ENCODE results near the gene HTATIP2. TPM values are rescaled to one million over a fixed set of nuclear protein-coding genes. Genes with fewer than 3 reads are reported as not detected.

Gene HTATIP2
- total RNA-seq, 6 experiments from 2014 or later: 63.0 to 152 (median 83.3) TPM

DNA sequence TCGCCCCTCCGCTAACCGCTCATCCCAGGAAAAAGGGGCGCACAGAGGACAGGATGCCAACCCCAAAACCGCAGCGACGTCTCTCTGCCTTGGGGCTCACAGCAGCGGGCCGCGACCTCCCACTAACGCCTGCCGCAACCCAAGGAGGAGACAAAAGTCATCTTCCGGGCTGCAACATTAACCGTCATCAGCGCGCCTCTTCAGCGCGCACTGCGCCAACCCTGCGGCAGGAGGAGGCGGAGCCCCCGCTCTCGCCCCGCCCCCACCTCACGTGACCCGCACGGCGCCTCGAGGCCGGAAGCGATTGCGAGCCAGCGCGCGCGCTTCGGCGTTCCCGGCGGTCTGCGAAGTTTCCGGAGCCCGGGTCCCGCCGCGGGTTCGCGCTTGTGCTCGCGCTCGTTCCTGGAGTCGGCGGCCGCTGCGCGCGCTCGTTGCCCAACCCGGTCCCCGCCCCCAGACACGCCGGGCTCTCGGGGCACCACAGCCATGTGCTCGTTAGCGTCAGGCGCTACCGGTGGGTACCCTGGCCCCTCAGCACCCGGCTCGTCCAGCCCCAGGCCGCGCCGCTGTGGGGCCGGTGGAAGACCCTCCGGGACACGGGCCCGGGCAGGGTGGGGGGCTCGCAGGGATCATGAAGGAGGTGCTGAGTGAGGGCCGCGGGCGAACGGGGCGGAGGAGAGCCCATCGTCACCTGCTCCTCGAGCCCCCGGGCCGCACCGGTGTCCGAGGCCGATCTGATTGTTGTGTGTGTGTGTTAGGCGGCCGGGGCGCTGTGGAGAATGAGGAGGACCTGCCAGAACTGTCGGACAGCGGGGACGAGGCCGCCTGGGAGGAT lies 24.0 kb downstream of the HTATIP2 start, which contains the start of gene PRMT3:
TSS of gene PRMT3 (plus strand) at position 456 of the 835 bp plus-strand sequence. CDS start at position 487, 31 bp downstream.
- Histone ChIP-seq H3K27me3 (no peaks in the 10 kb centered on the region), H3K9me3 (no peaks in the 10 kb centered on the region), H3K4me1 (peaks cover 0 to 10% (median 3%) of the 10 kb centered on the region in 4 donors), H3K27ac (peak within 1 kb of the TSS; percentile 75 to 90 (median 81)), H3K36me3 (peaks cover 0 to 19% (median 3%) of the 10 kb centered on the region in 4 donors), H3K4me3 (peak within 1 kb of the TSS; percentile 87 to 97 (median 89))
- intact Hi-C loops (cut with DNase I): loop anchor here (10.0 kb wide), 1 partner anchor 217 kb away; no protein-coding TSS in a partner anchor
- peak; percentile 86 for TF ChIP-seq POLR2A (IDR thresholded peaks at IDR 0.05)
- TF ChIP-seq, protein P1, sequence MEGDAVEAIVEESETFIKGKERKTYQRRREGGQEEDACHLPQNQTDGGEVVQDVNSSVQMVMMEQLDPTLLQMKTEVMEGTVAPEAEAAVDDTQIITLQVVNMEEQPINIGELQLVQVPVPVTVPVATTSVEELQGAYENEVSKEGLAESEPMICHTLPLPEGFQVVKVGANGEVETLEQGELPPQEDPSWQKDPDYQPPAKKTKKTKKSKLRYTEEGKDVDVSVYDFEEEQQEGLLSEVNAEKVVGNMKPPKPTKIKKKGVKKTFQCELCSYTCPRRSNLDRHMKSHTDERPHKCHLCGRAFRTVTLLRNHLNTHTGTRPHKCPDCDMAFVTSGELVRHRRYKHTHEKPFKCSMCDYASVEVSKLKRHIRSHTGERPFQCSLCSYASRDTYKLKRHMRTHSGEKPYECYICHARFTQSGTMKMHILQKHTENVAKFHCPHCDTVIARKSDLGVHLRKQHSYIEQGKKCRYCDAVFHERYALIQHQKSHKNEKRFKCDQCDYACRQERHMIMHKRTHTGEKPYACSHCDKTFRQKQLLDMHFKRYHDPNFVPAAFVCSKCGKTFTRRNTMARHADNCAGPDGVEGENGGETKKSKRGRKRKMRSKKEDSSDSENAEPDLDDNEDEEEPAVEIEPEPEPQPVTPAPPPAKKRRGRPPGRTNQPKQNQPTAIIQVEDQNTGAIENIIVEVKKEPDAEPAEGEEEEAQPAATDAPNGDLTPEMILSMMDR (IDR thresholded peaks at IDR 0.05): peak in 3 of 4 donors; percentile 14 to 99 (median 93)
- DNase-seq (peak; percentile 97 to 98 (median 97)), ATAC-seq (peak; percentile 97)
- 0% methylated on average over 10 of the region's 96 CpGs for WGBS (ENCODE audit: insufficient coverage, low coverage, low lambda C conversion rate, missing lambda C conversion rate)

DNA sequence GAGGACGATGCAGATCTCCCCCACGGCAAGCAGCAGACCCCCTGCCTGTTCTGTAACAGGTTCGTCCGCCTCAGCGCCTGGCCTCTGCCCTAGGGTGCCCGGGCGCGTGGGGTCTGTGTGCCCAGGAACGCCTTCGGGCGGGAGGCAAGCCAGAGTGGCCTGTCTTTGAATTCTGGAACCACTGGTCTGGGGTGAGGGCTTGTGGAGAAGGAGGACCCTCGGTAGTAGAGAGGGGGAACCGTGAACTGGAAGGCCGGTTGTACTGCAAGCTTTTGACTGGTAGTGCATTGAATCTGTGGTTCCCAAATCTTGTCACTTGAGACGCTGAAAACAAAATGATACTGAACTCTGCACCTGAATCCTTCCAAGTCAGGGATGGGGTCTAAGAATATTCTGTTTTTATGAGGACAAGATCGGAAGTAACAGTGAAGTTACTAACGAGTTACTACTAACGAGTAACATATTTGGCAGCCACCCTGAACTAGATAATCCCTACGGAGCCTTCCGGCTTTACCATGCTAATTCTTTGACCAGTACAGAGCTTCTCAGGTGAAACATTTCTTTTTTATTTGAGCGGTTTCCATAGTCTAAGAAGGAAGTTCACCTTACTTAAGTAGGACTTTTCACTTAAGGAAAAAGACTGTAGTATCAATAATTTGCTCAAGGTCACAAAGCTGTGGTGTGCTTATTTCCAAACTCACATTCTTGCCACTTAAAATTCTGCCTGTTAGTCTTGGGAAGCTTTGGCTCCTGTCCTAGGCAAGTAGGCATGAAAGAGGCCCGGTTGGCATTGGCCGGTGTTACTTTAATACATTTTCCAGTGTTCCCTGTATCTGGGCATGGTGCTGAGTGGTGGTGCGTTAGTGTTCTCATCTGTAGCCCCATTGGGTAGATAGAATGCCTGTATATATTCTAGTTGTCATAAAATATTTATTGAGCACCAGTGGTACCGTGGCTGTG lies 24.9 kb downstream of the HTATIP2 start:
- no peak for TF ChIP-seq POLR2A (IDR thresholded peaks at IDR 0.05)
- TF ChIP-seq, protein P1 (IDR thresholded peaks at IDR 0.05): no peak
- ATAC-seq (no peak), DNase-seq (no peak)
- intact Hi-C loops (cut with DNase I): loop anchor here (10.0 kb wide), 1 partner anchor 216 kb away; no protein-coding TSS in a partner anchor
- Histone ChIP-seq H3K27ac (peak overlapping the region; percentile 75 to 90 (median 81)), H3K27me3 (no peaks in the 10 kb centered on the region), H3K4me1 (peaks cover 0 to 10% (median 3%) of the 10 kb centered on the region in 4 donors), H3K36me3 (peaks cover 0 to 18% (median 4%) of the 10 kb centered on the region in 4 donors), H3K4me3 (peak overlapping the region; percentile 87 to 97 (median 89)), H3K9me3 (no peaks in the 10 kb centered on the region)
- 29% methylated on average over 12 of the region's 25 CpGs for WGBS (ENCODE audit: insufficient coverage, low coverage, low lambda C conversion rate, missing lambda C conversion rate)

DNA sequence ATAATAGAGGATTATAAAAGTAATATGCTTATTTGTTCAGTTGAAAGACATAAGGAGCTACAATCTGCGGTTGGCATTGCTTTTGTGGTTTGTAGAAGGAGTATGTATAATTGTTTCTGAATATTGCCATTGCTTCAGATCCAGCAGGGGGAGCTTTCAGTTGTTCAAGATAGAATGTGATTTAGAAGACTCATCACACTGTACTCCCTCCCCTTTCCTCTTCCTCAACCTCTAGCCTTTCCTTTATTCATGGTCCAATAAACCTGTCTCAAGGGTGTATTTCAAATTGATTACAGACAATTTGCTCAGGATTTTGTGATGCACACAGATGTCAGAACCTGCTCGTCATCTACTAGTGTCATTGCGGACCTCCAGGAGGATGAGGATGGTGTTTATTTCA lies 33.8 kb downstream of the HTATIP2 start:
- DNase-seq (no peak), ATAC-seq (peak; percentile 83 to 91 (median 86))
- H3K4me3 ChIP-seq: no peak overlapping the region
- intact Hi-C loops (cut with DNase I): no loop called here
- H3K4me1 ChIP-seq: no peaks in the 10 kb centered on the region
- H3K36me3 ChIP-seq: peaks cover 0 to 29% (median 11%) of the 10 kb centered on the region in 4 donors
- no peaks in the 10 kb centered on the region for H3K9me3 ChIP-seq
- no peaks in the 10 kb centered on the region for H3K27me3 ChIP-seq
- 68% methylated on average over 3 of the region's 3 CpGs for WGBS (ENCODE audit: insufficient coverage, low coverage, low lambda C conversion rate, missing lambda C conversion rate)
- no peak for TF ChIP-seq POLR2A (IDR thresholded peaks at IDR 0.05)
- TF ChIP-seq, protein P1 (IDR thresholded peaks at IDR 0.05): peak; percentile 58 to 67 (median 62)
- no peak overlapping the region for H3K27ac ChIP-seq

DNA sequence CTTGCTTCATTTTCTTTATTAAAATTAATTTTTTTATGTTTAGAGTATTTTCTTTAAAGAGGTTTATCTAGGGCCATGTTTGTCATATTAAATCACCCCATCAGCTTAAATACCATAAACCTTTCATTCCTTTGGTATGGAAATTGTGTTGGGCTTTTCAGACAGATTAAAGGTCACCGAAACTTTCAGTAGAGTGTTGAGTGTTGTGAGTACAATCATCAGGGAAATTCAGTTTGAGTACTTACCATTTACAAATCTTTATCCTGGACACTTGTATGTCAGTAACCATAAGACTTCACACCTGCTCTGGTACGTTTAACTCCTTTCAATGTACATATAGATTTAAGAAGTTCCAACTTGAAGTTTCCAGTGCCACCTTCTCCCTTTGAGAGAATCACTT lies 36.0 kb downstream of the HTATIP2 start:
- peaks cover 0 to 24% (median 7%) of the 10 kb centered on the region in 4 donors for H3K36me3 ChIP-seq
- H3K4me1 ChIP-seq: no peaks in the 10 kb centered on the region
- no peak overlapping the region for H3K4me3 ChIP-seq
- H3K27me3 ChIP-seq: no peaks in the 10 kb centered on the region
- no peak for TF ChIP-seq POLR2A (IDR thresholded peaks at IDR 0.05)
- TF ChIP-seq, protein P1 (IDR thresholded peaks at IDR 0.05): no peak
- no peak overlapping the region for H3K27ac ChIP-seq
- no peaks in the 10 kb centered on the region for H3K9me3 ChIP-seq
- intact Hi-C loops (cut with DNase I): no loop called here
- DNase-seq (no peak), ATAC-seq (no peak)
- 67% methylated on average over 2 of the region's 2 CpGs for WGBS (ENCODE audit: insufficient coverage, low coverage, low lambda C conversion rate, missing lambda C conversion rate)

Data from right lobe of liver (tissue), 6 donors.